ENCODE results near the gene STK26.

DNA sequence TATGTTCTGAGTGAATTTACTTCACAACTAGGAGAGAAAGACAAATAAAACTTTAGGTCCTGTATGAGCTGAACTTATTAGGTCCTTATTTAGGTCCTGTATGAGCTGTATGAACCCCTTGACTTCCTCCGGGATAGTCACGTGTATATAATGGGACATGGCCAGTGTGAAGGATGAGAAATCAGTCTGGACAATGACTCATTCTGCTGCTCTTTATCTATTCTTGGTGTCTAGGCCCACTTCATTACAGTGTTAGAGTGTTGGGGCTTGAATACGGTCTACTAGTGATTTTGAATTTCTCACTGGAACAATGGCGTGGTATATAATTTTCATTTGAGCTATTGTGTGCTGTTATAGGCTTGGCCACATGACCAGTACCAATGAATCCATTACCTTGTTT lies 21.9 kb downstream of the STK26 start:
- no peak for TF ChIP-seq CTCF (IDR thresholded peaks at IDR 0.05)
- no peak for TF ChIP-seq POLR2A (IDR thresholded peaks at IDR 0.05)

All from right lobe of liver (tissue), 4 donors.